ENCODE results near the gene STAMBP.

STAMBP gene

GRCh38 chr2:73922681-73923080 lies 93.9 kb downstream of the STAMBP start:
- DNase-seq (ENCODE audit: insufficient read length, low spot score) (no peak), FAIRE-seq (no peak)
- no peak for TF ChIP-seq CTCF (IDR thresholded peaks at IDR 0.05; ENCODE audit: insufficient read depth, missing control alignments)
